HL-60/S4 treated with phorbol 12-myristate 13-acetate at 8.2 ng/mL for 4 days and 3 days (cell line): ENCODE measurements around the gene MAN2A2.
"Not testable (repeated sequence)": the region's sequence is repeated elsewhere in the genome, so short reads cannot be mapped to it uniquely, and the experiment has no call there.

Experiments used
- in situ Hi-C: fragments of 300-500 bp; cut with MboI; formaldehyde crosslinking; loops from 2 replicates; pipeline ENCODE4 v1.15.0; 2022; ENCODE audit warnings: low sequenced_read_pairs

MAN2A2 gene

GRCh38 chr15:90915216-90915807 is 12.2 kb downstream of the MAN2A2 start:
- in situ Hi-C loops, result no loop called here

- in situ Hi-C loops, result no loop called here
These were observed 12.8 kb downstream of the MAN2A2 start for GRCh38 chr15:90915808-90916440.

- in situ Hi-C loops, result no loop called here
These were observed 13.4 kb downstream of the MAN2A2 start for GRCh38 chr15:90916461-90916860.

- in situ Hi-C loops, result no loop called here
These were observed 14.5 kb downstream of the MAN2A2 start for GRCh38 chr15:90917569-90917968.

GRCh38 chr15:90918034-90918788 is 15.1 kb downstream of the MAN2A2 start:
- in situ Hi-C loops, result no loop called here

- in situ Hi-C loops, result no loop called here
These were observed 15.7 kb downstream of the MAN2A2 start for GRCh38 chr15:90918835-90919234.

- in situ Hi-C loops, result no loop called here
These were observed 18.8 kb downstream of the MAN2A2 start for GRCh38 chr15:90921887-90922286.

GRCh38 chr15:90922712-90923322 is 19.7 kb downstream of the MAN2A2 start:
- in situ Hi-C loops, result not testable (repeated sequence)

- in situ Hi-C loops, result no loop called here
These were observed 21.3 kb downstream of the MAN2A2 start for GRCh38 chr15:90924375-90924774.

- in situ Hi-C loops, result not testable (repeated sequence)
These were observed 23.7 kb downstream of the MAN2A2 start for GRCh38 chr15:90926766-90927165.

- in situ Hi-C loops, result not testable (repeated sequence)
These were observed 25.0 kb downstream of the MAN2A2 start for GRCh38 chr15:90928106-90928505.

GRCh38 chr15:90929246-90930019 is 26.3 kb downstream of the MAN2A2 start:
- in situ Hi-C loops, result no loop called here

GRCh38 chr15:90930861-90931574 is 27.9 kb downstream of the MAN2A2 start:
- in situ Hi-C loops, result no loop called here

- in situ Hi-C loops, result no loop called here
These were observed 28.4 kb downstream of the MAN2A2 start for GRCh38 chr15:90931575-90931827.

- in situ Hi-C loops, result no loop called here
These were observed 28.9 kb downstream of the MAN2A2 start, which contains the start of gene HDDC3 for GRCh38 chr15:90931828-90932659. Gene HDDC3 (minus strand): TSS chr15:90932549. CDS start chr15:90932540, 9 bp downstream.

- in situ Hi-C loops, result no loop called here
These were observed 29.5 kb downstream of the MAN2A2 start for GRCh38 chr15:90932660-90932991.

GRCh38 chr15:90933301-90933700 is 30.2 kb downstream of the MAN2A2 start:
- in situ Hi-C loops, result no loop called here

GRCh38 chr15:90934256-90934948 is 31.3 kb downstream of the MAN2A2 start:
- in situ Hi-C loops, result no loop called here
